GM18505 (cell line): ENCODE measurements around the gene STAMBPL1.

Source experiments
- ATAC-seq: cut with Tn5 transposase; IDR thresholded peaks from one replicate; pipeline ENCODE4 v1.9.1; 2021; ENCODE audit not compliant: unreplicated experiment
- POLR2A ChIP-seq: IDR thresholded peaks from 4 replicates; pipeline ENCODE4 v1.6.1; 2011; ENCODE audit warnings: borderline replicate concordance; ENCODE audit not compliant: insufficient read depth, insufficient read length; ENCODE audit errors: extremely low read depth

The STAMBPL1 gene

GRCh38 chr10:88908194-88908593 lies 28.1 kb downstream of the STAMBPL1 start:
- no peak for ATAC-seq
- no peak for TF ChIP-seq POLR2A

GRCh38 chr10:88911116-88911515 lies 31.1 kb downstream of the STAMBPL1 start:
- no peak for TF ChIP-seq POLR2A
- no peak for ATAC-seq

GRCh38 chr10:88911851-88912250 lies 31.8 kb downstream of the STAMBPL1 start:
- TF ChIP-seq POLR2A, result no peak
- no peak for ATAC-seq

- TF ChIP-seq POLR2A, result no peak
- ATAC-seq, result no peak
These were observed 33.1 kb downstream of the STAMBPL1 start for GRCh38 chr10:88913127-88913526.

GRCh38 chr10:88913788-88914187 lies 33.7 kb downstream of the STAMBPL1 start:
- TF ChIP-seq POLR2A, result no peak
- no peak for ATAC-seq

GRCh38 chr10:88915781-88916180 lies 35.7 kb downstream of the STAMBPL1 start:
- TF ChIP-seq POLR2A, result no peak
- ATAC-seq, result no peak

GRCh38 chr10:88916231-88916630 lies 36.2 kb downstream of the STAMBPL1 start:
- no peak for ATAC-seq
- no peak for TF ChIP-seq POLR2A

- ATAC-seq, result no peak
- TF ChIP-seq POLR2A, result no peak
These were observed 36.9 kb downstream of the STAMBPL1 start for GRCh38 chr10:88916986-88917385.

- no peak for ATAC-seq
- no peak for TF ChIP-seq POLR2A
These were observed 38.3 kb downstream of the STAMBPL1 start for GRCh38 chr10:88918191-88918905.

GRCh38 chr10:88919041-88919440 lies 39.0 kb downstream of the STAMBPL1 start:
- no peak for ATAC-seq
- TF ChIP-seq POLR2A, result no peak

- no peak for TF ChIP-seq POLR2A
- no peak for ATAC-seq
These were observed 40.2 kb downstream of the STAMBPL1 start for GRCh38 chr10:88920198-88920597.

GRCh38 chr10:88920986-88921593 lies 41.0 kb downstream of the STAMBPL1 start:
- no peak for ATAC-seq
- no peak for TF ChIP-seq POLR2A

- no peak for TF ChIP-seq POLR2A
- no peak for ATAC-seq
These were observed 42.0 kb downstream of the STAMBPL1 start for GRCh38 chr10:88922041-88922440.

GRCh38 chr10:88923520-88923919 lies 43.5 kb downstream of the STAMBPL1 start:
- no peak for ATAC-seq
- TF ChIP-seq POLR2A, result no peak
